ENCODE data around the gene TBC1D5. TPM values are rescaled to one million over a fixed set of nuclear protein-coding genes. Genes with fewer than 3 reads are reported as not detected.

Gene TBC1D5
- total and polyA plus RNA-seq, 2 donors (not counting 1 experiment from before 2014, with no cell fraction given), result 22.6 to 111 TPM

DNA sequence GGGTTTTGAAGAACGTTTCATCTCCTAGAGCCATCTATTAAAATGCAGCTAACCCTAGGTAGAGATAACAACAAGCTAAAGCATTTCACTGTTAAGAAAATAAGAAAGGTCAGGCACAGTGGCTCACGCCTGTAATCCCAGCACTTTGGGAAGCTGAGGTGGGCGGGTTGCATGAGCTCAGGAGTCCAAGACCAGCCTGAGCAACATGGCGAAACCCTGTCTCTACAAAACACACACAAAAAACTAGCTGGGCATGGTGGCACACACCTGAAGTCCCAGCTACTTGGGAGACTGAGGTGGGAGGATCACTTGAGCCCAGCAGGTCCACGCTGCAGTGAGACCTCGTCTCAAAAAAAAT is 5.4 kb upstream of the TBC1D5 start:
- Mint-ChIP-seq H3K4me1 (peaks cover 43% of the 10 kb centered on the region), H3K9me3 (ENCODE audit: insufficient read depth) (no peaks in the 10 kb centered on the region), H3K27me3 (no peaks in the 10 kb centered on the region), H3K27ac (peak overlapping the region; percentile 94), H3K4me3 (peak overlapping the region; percentile 82)
- ChIA-PET CTCF (interaction anchor here (0.6 to 3.7 kb wide), 3 partner anchors 48 to 103 kb away, joined by 3 to 20 read pairs (median 9); no protein-coding TSS in a partner anchor), POLR2A (no interaction called here)
- Histone ChIP-seq H3K4me3 (ENCODE audit: control extremely low read depth in 1 of 5, extremely low read depth in 1 of 5, insufficient read depth in 1 of 5, low read depth in 2 of 5, low read length in 4 of 5) (peak overlapping the region in 1 of 5 experiments; percentile 30), H3K27ac (ENCODE audit: low read length in 2 of 2) (peak overlapping the region; percentile 42 to 81), H3K4me1 (ENCODE audit: control insufficient read depth in 2 of 2, insufficient read depth in 2 of 2, low read length in 2 of 2) (peaks cover 42 to 44% of the 10 kb centered on the region in 2 donors), H3K27me3 (replicated peaks in 1 of 4; ENCODE audit: control extremely low read depth in 1 of 4, control insufficient read depth in 3 of 4, insufficient read depth in 4 of 4, low read length in 3 of 4) (no peaks in the 10 kb centered on the region), H2AFZ (ENCODE audit: insufficient read depth, low read depth, low read length, poor library complexity, severe bottlenecking) (peak overlapping the region; percentile 72), H3K9ac (ENCODE audit: low read length) (peak overlapping the region; percentile 20), H3K36me3 (replicated peaks in 1 of 2; ENCODE audit: control extremely low read depth in 1 of 2, control insufficient read depth in 1 of 2, extremely low read depth in 1 of 2, insufficient read depth in 2 of 2, low read length in 1 of 2) (no peaks in the 10 kb centered on the region), H4K20me1 (ENCODE audit: control insufficient read depth, insufficient read depth, low read length, poor library complexity, severe bottlenecking) (no peaks in the 10 kb centered on the region), H3K4me2 (replicated peaks; ENCODE audit: low read depth, low read length, poor library complexity, severe bottlenecking) (peak overlapping the region; percentile 66), H3K9me3 (ENCODE audit: control extremely low read depth in 1 of 3, control insufficient read depth in 2 of 3, insufficient read depth in 1 of 3, low read length in 2 of 3) (no peaks in the 10 kb centered on the region), H3K79me2 (ENCODE audit: control insufficient read depth, insufficient read depth, low read length) (no peaks in the 10 kb centered on the region)
- TF ChIP-seq, protein P1, sequence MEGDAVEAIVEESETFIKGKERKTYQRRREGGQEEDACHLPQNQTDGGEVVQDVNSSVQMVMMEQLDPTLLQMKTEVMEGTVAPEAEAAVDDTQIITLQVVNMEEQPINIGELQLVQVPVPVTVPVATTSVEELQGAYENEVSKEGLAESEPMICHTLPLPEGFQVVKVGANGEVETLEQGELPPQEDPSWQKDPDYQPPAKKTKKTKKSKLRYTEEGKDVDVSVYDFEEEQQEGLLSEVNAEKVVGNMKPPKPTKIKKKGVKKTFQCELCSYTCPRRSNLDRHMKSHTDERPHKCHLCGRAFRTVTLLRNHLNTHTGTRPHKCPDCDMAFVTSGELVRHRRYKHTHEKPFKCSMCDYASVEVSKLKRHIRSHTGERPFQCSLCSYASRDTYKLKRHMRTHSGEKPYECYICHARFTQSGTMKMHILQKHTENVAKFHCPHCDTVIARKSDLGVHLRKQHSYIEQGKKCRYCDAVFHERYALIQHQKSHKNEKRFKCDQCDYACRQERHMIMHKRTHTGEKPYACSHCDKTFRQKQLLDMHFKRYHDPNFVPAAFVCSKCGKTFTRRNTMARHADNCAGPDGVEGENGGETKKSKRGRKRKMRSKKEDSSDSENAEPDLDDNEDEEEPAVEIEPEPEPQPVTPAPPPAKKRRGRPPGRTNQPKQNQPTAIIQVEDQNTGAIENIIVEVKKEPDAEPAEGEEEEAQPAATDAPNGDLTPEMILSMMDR (IDR thresholded peaks at IDR 0.05), result no peak
- TF ChIP-seq EZH2 (IDR thresholded peaks at IDR 0.05; ENCODE audit: borderline replicate concordance, insufficient read depth, low read depth, low read length, poor library complexity, severe bottlenecking), result no peak
- intact Hi-C loops (cut with micrococcal nuclease), result loop anchor here (10.0 kb wide), 2 partner anchors 103 to 477 kb away; no protein-coding TSS in a partner anchor
- ATAC-seq (ENCODE audit: low read depth), result peak; percentile 5
- WGBS (ENCODE audit: insufficient coverage), result 60% methylated on average over 1 of the region's 6 CpGs
- DNase-seq, result no peak

DNA sequence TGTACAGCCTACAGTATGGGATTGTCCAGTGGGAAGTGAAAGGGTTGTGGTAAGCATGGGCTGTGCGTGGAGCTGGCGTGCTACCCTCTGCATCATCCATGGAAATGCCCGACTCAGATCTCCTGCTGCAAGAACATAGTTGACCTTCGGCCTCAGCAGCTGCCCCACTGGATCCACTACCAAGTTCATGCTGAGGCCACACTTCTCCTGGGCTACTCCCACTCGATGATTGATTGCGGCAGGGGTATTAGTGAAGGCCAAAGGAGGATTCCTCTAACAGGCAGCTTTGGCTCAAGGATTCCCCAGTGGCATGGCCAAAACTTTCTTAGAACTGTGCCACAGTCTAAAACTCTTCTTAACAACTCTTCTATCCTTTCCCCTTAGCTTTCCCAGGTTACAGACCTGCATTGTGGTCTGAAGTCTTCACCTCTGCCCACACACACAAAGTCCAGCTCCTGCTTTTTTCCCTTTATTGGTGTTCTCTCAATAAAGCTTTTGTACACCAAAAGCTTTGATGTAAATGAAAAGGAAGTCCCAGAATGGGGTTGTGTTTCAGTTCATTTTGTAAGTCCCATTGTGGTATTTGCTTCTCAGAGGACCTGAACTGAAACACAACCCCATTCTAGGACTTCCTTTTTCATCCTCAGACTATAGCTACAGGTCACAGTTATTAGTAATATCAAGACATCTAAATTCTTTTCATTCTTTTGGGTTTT is 4.9 kb upstream of the TBC1D5 start:
- no peaks in the 10 kb centered on the region for H3K9me3 ChIP-seq (ENCODE audit: control extremely low read depth in 1 of 3, control insufficient read depth in 2 of 3, insufficient read depth in 1 of 3, low read length in 2 of 3)
- H3K4me3 ChIP-seq (ENCODE audit: control extremely low read depth in 1 of 5, extremely low read depth in 1 of 5, insufficient read depth in 1 of 5, low read depth in 2 of 5, low read length in 4 of 5), result peak overlapping the region in 1 of 5 experiments; percentile 30
- peak; percentile 63 for DNase-seq
- H4K20me1 ChIP-seq (ENCODE audit: control insufficient read depth, insufficient read depth, low read length, poor library complexity, severe bottlenecking), result no peaks in the 10 kb centered on the region
- H3K27ac ChIP-seq (ENCODE audit: low read length in 2 of 2), result peak overlapping the region; percentile 56 to 81
- no peaks in the 10 kb centered on the region for H3K27me3 ChIP-seq (replicated peaks in 1 of 4; ENCODE audit: control extremely low read depth in 1 of 4, control insufficient read depth in 3 of 4, insufficient read depth in 4 of 4, low read length in 3 of 4)
- H3K9me3 Mint-ChIP-seq (ENCODE audit: insufficient read depth), result no peaks in the 10 kb centered on the region
- H3K36me3 ChIP-seq (replicated peaks in 1 of 2; ENCODE audit: control extremely low read depth in 1 of 2, control insufficient read depth in 1 of 2, extremely low read depth in 1 of 2, insufficient read depth in 2 of 2, low read length in 1 of 2), result no peaks in the 10 kb centered on the region
- intact Hi-C loops (cut with micrococcal nuclease), result loop anchor here (10.0 kb wide), 2 partner anchors 103 to 477 kb away; no protein-coding TSS in a partner anchor
- peak overlapping the region; percentile 82 for H3K4me3 Mint-ChIP-seq
- CTCF ChIA-PET, result interaction anchor here (0.6 to 3.7 kb wide), 3 partner anchors 47 to 102 kb away, joined by 3 to 20 read pairs (median 9); no protein-coding TSS in a partner anchor
- ATAC-seq (ENCODE audit: low read depth), result peak; percentile 19
- H3K4me1 ChIP-seq (ENCODE audit: control insufficient read depth in 2 of 2, insufficient read depth in 2 of 2, low read length in 2 of 2), result peaks cover 43 to 45% of the 10 kb centered on the region in 2 donors
- peaks cover 1% of the 10 kb centered on the region for H3K79me2 ChIP-seq (ENCODE audit: control insufficient read depth, insufficient read depth, low read length)
- H3K4me1 Mint-ChIP-seq, result peaks cover 43% of the 10 kb centered on the region
- H3K27ac Mint-ChIP-seq, result peak overlapping the region; percentile 94
- no peaks in the 10 kb centered on the region for H3K27me3 Mint-ChIP-seq
- 73% methylated on average over 4 of the region's 6 CpGs for WGBS (ENCODE audit: insufficient coverage)
- H3K9ac ChIP-seq (ENCODE audit: low read length), result peak overlapping the region; percentile 20
- POLR2A ChIA-PET, result no interaction called here
- TF ChIP-seq EZH2 (IDR thresholded peaks at IDR 0.05; ENCODE audit: borderline replicate concordance, insufficient read depth, low read depth, low read length, poor library complexity, severe bottlenecking), result no peak
- TF ChIP-seq, protein P1 (IDR thresholded peaks at IDR 0.05), result no peak
- H3K4me2 ChIP-seq (replicated peaks; ENCODE audit: low read depth, low read length, poor library complexity, severe bottlenecking), result peak overlapping the region; percentile 66
- peak overlapping the region; percentile 72 for H2AFZ ChIP-seq (ENCODE audit: insufficient read depth, low read depth, low read length, poor library complexity, severe bottlenecking)

Data from B cell (primary cell).